HG02571 (cell line): ENCODE measurements around the gene ZFP28.

Experiments
- ATAC-seq: cut with Tn5 transposase; IDR thresholded peaks from one replicate; pipeline ENCODE4 v1.9.1; 2021; ENCODE audit warnings: mild to moderate bottlenecking, moderate library complexity; ENCODE audit not compliant: unreplicated experiment

The ZFP28 gene

DNA sequence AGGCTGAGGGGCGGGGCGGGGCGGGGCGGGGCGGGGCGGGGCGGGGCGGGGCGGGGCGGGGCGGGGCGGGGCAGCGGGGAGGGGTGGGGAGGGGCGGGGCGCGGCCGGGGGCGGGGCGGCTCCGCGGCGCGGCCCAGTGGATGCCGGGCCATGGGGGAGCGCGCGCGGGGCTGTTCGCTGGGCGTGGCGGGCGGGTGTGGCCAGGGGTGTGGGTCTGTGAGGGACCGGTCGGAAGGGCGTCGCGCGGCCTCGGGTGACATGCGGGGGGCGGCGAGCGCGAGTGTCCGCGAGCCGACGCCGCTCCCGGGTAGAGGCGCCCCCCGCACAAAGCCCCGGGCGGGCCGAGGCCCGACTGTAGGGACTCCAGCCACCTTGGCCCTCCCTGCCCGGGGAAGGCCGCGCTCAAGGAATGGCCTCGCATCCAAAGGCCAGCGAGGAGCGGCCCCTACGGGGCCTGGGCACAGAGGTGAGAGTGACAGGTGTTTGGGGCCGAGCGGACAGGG is at the start of gene ZFP28:
ZFP28 (plus strand) TSS at position 188 of the 503 bp plus-strand sequence; CDS start at position 259, 71 bp downstream.
- ATAC-seq, result peak; percentile 56

DNA sequence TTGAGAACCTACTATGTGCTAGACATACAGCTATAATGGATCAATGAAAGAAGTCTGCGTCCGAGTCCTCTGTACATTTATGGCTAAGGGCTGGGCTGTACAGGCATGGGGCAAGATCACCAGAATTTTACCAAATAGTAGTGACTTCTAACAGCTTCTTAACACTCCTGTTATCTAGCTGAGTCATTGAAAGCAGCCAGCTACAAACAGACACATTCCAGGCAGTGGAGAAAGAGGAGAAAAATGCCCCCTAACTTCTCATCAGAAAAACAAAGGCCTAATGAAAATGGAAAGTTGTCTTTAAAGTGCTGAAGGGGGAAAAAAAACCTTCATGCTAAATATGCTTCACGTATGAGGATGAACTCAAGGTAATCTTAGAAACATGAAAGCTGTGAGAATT is 47.3 kb upstream of the ZFP28 start:
- ATAC-seq, result no peak

DNA sequence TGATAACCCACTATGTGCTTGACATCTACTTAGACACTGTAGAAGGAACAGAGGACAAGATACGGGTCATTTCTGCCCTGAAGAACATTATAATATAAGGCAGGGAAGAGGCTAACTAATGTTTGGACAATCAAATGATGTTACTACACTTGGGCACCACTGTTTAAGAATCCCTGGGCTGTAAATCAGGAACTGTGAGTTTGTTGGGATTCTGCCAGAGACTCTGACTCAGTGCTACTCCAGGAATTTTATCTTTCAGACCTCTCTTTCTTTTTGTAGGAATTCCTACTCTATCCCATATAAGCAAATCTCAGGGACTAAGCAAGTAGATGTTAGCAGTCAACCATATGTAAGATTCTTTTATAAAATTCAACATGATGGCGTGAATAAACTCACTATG is 34.2 kb upstream of the ZFP28 start:
- ATAC-seq, result no peak

DNA sequence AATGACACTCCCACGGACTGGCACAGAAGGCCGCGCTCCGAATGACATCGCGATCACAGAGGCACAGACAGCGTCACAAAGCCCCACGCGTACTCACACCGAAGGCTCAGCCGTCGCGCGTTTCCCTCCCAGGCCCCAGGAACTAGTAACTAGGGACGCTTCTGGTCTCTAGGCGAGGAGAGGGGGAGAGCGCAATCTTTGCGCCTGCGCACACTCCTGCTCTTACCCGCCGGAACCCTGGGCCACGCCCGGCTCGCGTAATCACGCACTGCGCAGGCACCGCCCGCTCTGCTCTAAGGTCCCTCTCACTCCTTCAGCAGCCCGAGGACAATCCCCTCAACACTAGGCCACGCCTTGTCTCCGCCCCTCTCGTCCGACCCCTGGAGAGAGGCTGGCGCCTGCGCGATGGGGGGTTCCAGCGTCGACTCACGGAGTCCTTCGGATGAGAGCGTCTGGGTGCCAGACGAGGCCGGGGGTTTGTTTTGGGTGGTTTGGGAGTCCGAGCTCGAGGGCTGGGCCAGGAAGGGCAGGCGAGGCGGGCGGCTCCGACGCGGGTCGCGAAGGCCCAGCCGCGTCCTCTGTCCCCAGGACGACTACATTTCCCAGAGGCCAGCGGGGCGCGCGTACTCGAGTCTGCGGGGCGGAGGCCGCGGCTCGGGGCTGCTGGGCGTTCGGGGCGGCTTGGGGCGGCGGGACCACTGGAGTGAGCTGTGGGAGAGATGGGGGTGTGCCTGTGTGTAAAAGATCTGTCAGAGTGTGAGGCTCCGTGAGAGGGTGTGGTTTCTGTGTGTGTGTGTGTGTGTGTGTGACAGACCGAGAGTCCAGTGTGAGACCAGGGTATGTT is 31.1 kb upstream of the ZFP28 start, which contains the start of gene ZNF471:
ZNF471 (plus strand) TSS at position 410 of the 844 bp plus-strand sequence. CDS start 3,717 bp downstream, outside the sequence.
- no peak for ATAC-seq

DNA sequence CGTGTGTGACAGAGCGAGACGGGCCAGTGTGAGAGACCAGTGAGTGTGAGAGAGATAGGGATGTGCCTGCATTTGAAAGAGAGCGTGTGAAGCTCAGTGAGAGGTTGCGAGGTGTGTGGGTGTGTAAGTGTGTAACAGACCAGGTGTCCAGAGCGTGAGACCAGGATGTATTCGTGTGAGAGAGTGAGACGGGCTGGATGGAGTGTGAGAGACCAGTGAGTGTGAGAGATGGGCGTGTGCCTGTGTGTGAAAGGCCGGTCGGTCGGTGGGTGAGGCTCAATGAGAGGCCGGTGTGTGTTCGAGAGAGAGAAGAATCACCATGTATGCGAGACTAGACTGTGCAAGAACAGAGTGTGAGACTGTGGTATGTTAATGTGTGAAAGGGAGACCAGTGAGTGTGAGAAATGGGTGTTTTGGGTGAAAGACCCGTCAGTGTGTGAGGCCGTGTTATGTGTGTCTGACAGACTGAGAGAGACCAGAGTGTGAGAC is 30.4 kb upstream of the ZFP28 start:
- no peak for ATAC-seq

DNA sequence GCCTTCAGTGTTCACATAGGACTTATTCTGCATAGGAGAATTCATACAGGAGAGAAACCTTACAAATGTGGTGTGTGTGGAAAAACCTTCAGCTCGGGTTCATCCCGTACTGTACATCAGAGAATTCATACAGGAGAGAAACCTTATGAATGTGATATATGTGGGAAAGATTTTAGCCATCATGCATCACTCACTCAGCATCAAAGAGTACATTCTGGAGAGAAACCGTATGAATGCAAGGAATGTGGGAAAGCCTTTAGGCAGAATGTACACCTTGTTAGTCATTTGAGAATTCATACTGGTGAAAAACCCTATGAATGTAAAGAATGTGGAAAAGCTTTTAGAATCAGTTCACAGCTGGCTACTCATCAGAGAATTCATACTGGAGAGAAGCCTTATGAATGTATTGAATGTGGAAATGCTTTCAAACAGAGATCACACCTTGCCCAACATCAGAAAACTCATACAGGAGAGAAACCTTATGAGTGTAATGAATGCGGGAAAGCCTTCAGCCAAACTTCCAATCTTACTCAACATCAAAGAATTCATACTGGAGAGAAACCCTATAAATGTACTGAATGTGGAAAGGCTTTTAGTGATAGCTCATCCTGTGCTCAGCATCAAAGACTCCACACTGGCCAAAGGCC is 13.4 kb upstream of the ZFP28 start:
- ATAC-seq, result no peak

DNA sequence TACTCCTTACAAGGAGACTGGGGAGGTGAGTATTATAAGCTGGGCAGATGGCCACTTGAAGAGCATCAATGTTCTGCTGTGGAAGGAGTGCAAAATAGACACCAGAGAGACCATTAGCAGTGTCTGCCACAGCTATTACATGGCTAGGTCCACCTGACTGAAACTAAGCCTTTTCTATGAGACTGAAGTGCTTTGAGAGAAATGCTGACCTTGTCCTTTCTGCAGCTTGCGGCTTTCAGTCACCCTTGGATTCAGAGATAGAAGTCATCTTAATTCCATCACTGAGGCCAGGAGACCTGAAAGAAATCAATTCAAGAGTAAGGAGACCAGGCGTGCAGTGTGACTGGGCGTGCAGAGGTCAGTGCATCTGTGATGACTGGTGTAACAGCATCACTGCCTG is 1.3 kb upstream of the ZFP28 start:
- ATAC-seq, result no peak

DNA sequence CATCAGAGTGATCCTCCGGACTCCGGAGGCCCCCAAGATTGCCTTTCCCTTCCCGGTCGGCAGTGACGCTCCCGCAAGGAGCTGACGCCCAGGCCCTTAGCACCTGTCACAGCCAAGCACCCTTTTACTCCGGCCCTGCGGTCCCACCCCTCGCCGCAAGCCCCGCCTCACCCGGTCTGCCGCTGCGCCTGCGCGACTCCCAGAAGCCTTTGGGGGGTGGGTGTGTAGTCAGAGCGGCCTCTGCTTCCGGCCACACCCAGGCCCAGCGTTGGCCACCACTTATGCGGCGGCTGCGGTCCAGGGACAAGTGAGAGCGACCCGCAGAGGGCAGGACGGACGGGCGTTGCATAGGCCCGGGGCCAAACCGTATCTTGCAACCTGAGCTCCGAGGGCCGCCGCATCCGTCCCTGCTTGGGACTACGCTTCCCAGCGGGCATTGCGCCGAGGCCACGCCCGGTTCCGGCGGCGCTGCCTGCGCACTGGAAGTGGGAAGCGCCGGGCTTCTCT is 441 bp upstream of the ZFP28 start:
- ATAC-seq, result peak; percentile 75

DNA sequence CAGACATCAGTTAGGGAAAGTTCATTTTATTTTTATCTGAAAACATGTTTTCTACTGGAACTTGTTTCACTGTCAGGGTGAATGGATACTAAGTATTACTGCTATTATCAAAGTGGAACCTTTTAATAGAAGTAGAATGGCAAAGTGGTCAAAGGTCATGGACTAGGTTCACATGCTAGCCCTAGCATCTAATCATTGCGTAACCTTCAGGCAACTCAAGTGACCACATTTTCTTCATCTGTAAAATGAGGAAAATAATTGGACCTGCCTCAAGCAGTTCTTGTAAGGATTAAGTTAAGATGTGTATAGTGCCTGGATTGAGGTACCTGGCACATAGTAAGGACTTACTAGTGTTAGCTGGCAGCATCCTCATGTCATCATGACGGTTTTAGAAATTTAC is 5.0 kb downstream of the ZFP28 start:
- ATAC-seq, result no peak

DNA sequence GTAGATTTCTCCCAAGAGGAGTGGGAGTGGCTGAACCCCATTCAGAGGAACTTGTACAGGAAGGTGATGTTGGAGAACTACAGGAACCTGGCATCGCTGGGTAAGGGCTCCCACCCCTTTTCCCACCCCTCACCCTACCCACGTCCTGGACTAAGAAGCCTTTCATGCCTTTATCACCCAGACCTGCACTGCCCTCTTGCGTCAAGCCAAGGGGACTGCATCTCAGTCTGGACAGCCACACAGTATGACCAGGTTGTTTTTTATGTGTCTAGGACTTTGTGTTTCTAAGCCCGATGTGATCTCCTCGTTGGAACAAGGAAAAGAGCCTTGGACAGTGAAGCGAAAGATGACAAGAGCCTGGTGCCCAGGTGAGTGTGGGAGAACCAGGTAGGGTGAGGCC is 8.8 kb downstream of the ZFP28 start:
- ATAC-seq, result no peak

DNA sequence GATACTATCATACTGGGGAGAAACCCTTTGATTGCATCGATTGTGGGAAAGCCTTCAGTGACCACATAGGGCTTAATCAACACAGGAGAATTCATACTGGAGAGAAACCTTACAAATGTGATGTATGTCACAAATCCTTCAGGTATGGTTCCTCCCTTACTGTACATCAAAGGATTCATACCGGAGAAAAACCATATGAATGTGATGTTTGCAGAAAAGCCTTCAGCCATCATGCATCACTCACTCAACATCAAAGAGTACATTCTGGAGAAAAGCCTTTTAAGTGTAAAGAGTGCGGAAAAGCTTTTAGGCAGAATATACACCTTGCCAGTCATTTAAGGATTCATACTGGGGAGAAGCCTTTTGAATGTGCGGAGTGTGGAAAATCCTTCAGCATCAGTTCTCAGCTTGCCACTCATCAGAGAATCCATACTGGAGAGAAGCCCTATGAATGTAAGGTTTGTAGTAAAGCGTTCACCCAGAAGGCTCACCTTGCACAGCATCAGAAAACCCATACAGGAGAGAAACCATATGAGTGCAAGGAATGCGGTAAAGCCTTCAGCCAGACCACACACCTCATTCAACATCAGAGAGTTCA is 15.6 kb downstream of the ZFP28 start:
- no peak for ATAC-seq

DNA sequence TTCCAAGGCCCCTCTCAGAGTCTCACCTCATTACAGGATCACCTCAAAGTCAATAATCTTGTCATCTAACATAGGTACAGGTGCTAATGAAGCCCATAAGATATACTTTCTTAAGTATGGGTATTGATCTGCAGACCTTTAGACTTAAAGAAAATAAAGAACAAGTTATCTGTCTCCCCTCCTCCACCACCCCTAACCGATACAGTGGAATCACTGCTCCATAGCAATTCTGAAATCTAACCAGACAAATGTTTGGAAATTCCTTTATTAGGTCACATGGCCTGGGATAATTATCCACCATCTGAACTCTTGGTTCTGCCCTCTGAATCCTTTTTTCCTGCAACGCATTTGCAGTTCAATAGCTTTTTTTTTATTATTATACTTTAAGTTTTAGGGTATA is 24.0 kb downstream of the ZFP28 start:
- no peak for ATAC-seq

DNA sequence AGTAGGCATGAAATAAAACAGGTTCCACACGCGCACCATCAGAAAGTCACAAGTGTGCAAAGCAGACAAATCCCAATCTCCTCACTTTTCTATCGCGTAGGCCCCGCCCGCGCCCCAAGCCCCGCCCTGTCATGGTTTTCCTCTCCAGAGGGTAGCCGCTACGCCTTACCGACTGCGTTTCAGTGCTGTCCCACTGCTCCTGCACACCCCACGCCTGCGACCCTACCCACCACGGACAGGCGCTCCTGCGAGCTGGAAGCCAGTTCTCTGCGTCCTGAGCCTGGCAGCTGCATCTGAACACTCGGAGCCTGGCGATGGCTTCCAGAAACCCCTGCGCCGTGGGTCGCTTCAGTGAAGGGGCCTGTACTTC is 28.1 kb downstream of the ZFP28 start:
- peak; percentile 32 for ATAC-seq

DNA sequence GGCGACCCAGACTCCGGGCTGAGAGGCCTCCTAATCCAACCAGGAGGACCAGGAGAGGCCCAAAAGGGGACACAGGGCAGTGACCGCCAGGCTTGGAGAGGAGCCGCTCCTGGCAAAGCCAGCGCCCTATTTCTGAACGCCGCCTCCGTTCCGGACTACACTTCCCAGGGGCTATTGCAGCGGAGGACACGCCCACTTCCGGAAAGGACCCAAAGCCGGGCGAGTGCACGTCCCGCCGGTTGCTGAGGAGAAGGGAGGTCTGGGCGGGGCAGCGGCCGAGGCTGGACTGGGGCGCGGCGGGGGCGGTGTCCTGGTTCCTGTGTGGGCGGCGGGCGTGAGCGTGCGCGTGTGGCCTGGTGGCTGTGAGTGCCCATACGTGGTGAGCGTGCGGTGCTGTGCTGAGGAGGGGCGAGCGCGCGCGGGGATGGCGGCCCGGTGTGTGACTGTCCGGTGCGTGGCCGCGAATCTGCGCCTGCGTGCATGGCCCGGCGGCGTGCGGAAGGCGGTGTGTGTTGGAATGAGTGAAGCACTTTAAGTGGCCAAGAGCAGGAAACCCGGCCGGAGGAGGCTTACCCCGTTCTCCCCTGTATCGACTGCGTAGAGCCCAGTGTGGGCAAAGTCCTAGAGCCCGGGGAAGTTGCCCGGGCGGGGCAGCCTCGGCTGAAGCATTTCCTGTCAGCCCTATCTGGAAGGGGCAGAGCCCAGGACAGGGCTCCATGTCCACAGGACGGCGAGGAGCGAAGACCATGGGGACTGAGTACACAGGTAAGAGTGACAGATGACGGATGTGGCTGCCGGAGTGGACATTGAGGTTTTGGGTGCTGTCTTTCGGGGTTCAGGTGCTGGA is 28.7 kb downstream of the ZFP28 start, which contains the start of gene ZNF470:
ZNF470 (plus strand) TSS at position 195 of the 847 bp plus-strand sequence. CDS start 2,844 bp downstream, outside the sequence.
- ATAC-seq, result peak; percentile 98

DNA sequence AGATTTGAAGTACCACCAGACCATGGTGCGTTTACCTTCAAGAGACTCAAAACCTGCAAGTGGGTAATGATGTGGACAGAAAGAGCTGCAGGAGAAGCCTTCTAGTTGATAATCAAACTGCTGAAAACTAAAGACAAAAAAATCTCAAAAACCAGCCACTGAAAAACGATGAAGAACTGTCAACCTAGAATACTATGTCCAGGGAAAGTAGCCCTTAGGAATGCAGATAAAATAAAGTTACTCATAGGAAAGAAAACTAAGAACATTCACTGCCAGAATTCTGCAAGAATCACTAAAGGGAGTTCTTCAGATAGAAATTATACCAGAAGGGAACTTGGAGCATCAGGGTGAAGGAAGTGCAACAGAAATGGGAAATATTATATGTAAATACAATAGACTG is 33.8 kb downstream of the ZFP28 start:
- no peak for ATAC-seq

DNA sequence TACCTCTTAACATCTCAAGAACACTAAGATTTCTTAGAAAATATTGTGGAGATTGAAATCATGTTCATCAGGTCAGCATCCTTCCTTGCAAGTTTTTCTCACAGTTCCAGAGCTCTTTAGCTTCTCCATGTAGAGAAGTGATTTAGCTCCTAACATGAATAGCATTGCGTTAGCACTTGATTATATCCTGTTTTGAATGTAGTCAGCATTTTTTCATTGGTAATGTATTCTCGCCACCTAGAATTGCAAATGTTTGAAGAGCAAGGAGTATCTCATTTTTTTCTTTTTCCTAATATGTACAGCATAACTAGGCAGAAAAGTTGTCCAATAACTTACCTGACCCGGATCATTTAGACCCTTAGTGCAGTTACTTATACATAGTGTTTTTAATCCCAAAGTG is 35.2 kb downstream of the ZFP28 start:
- ATAC-seq, result no peak

DNA sequence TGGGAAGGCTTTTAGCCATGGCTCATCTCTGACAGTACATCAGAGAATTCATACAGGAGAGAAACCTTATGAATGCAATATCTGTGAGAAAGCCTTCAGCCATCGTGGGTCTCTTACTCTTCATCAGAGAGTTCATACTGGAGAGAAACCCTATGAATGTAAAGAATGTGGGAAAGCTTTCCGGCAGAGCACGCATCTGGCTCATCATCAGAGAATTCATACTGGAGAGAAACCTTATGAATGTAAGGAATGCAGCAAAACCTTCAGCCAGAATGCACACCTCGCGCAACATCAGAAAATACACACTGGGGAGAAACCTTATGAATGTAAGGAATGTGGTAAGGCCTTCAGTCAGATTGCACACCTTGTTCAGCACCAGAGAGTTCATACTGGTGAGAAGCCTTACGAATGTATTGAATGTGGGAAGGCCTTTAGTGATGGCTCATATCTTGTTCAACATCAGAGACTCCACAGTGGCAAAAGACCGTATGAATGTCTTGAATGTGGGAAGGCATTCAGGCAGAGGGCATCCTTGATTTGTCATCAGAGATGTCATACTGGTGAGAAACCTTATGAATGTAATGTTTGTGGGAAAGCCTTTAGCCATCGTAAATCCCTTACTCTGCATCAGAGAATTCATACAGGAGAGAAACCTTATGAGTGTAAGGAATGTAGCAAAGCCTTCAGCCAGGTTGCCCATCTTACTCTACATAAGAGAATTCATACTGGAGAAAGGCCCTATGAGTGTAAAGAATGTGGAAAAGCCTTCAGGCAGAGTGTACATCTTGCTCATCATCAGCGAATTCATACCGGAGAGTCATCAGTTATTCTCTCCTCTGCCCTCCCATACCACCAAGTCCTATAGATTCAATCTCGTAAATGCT is 39.2 kb downstream of the ZFP28 start:
- ATAC-seq, result no peak

DNA sequence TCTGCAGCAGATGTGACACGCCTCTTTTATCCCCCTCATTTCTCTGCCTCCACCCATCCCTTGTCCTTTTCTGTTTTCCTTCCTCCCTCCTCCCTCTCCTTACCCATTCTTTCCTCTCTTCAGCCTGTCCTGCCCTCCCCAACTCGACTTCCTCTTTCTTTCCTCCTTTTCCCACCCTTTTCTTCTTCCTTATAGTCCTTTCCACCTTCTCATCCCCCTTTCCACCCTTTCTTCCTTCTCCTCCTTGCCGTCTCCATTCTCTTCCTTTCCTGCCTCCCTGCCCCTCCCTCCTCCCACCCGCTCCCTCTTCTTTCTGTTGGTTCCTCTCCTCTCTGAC is 55.7 kb downstream of the ZFP28 start:
- no peak for ATAC-seq

DNA sequence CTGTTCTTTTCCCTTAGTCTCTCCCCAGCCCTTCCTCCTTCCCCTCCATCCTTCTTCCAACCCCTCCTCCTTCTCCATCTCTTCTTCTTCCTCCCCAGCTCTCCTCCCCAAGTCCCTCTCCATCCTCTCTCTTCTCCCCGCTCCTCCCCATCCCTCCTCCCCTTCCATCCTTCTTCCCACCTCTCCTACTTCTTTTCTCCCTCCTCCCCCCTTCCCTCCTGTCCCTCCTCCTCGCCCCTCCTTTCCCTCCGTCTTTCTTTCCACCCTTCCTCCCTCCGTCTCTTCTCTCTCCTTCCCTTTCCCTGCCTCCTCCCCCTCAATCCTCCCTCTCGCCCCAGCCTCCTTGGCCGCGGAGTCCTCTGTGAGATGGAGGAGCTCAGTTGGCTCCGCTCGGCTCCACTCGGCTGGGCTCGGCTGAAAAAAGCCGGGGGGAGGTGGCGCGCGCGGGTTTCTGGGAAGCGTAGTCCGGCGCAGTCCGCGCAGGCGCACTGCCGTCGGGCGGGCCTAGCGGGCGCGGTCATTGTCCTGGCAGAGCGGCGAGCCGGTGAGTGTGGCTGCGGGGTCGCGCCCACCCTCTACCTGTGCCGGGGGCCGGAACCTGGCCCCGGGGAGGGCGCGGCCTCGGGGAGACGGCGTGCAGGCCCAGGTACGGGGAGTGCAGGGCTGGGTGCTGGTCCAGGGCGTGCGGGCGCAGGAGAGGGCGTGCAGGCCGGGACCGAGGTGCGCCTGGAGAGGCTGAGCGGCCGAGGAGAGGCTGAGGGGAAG is 56.2 kb downstream of the ZFP28 start, which contains the start of gene ZNF71:
ZNF71 (plus strand) TSS at position 520 of the 765 bp plus-strand sequence. CDS start 6,257 bp downstream, outside the sequence.
- ATAC-seq, result peak; percentile 83
